ENCODE results near the gene AP1AR. TPM values are rescaled to one million over a fixed set of nuclear protein-coding genes. Genes with fewer than 3 reads are reported as not detected.

AP1AR gene
- total RNA-seq, 1 experiment from 2014 or later, result 30.8 TPM

DNA sequence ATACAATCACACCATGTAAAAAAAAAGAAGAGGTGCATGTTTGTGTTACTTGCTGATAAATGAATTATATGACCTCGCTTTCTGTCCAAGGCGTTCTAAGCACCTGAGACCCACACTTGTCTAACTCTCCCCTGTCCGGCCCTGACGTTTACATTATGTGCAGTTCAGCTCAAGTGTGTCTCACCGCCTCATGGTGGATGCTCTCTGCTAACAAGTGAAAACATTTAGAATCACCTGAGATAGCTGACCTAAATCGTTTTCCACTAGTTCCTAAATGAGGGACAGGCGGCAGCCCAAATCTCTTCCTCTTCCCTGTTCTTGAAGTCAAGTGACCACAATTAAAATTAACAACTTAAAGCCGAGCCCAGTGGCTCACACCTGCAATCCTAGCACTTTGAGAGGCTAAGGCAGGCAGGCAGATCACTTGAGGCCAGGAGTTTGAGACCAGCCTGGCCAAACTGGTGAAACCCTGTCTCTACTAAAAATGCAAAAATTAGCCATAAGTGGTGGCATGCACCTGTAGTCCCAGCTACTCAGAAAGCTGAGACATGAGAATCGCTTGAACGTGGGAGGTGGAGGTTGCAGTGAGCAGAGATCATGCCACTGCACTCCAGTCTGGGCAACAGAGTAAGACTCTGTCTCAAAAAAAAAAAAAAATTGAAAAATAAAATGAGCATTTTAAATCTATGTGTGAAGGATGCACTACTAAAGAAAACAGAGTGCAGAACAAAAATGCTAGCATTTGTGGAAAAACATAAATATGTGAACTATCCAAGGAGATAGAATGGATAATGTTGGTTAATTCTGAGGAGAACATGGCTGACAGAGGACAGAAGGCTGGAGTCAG lies 58.0 kb downstream of the AP1AR start:
- H3K27ac Mint-ChIP-seq (ENCODE audit: unreplicated experiment), result no peak overlapping the region
- no peaks in the 10 kb centered on the region for H3K4me1 Mint-ChIP-seq (ENCODE audit: low read depth, unreplicated experiment)
- peaks cover 17% of the 10 kb centered on the region for H3K36me3 Mint-ChIP-seq (ENCODE audit: insufficient read depth, unreplicated experiment)
- H3K9me3 Mint-ChIP-seq (ENCODE audit: low read depth, unreplicated experiment), result no peaks in the 10 kb centered on the region
- CTCF ChIA-PET, result no interaction called here
- H3K27me3 Mint-ChIP-seq (ENCODE audit: unreplicated experiment), result no peaks in the 10 kb centered on the region
- DNase-seq, result no peak
- TF ChIP-seq CTCF (IDR thresholded peaks at IDR 0.05; ENCODE audit: unreplicated experiment), result no peak
- intact Hi-C loops (cut with micrococcal nuclease; ENCODE audit: unreplicated experiment), result no loop called here
- no peak overlapping the region for H3K4me3 Mint-ChIP-seq (ENCODE audit: low read depth, unreplicated experiment)
- no TSS peak for BruUV-seq (replicated peaks)

DNA sequence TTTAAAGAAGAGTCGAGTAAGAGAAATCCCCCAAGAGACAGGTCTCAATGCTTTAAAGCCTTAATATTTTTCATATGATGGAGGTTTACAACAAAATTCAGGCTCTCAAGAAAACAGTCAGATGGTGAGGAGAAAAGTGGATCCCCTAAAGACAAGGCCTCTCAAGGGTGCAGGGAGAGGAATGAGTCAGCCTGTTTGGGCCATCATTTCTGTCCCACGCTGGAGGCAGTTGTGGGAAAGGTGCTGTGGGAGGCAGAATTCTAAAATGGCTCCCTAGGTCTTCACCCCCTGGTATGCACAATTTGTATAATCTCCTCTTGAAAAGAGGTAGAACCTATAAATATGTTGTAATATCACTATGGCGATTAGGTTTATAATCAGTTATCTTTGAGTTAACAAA lies 58.8 kb downstream of the AP1AR start:
- H3K4me1 Mint-ChIP-seq (ENCODE audit: low read depth, unreplicated experiment), result no peaks in the 10 kb centered on the region
- H3K9me3 Mint-ChIP-seq (ENCODE audit: low read depth, unreplicated experiment), result no peaks in the 10 kb centered on the region
- H3K36me3 Mint-ChIP-seq (ENCODE audit: insufficient read depth, unreplicated experiment), result peaks cover 9% of the 10 kb centered on the region
- H3K4me3 Mint-ChIP-seq (ENCODE audit: low read depth, unreplicated experiment), result no peak overlapping the region
- H3K27me3 Mint-ChIP-seq (ENCODE audit: unreplicated experiment), result no peaks in the 10 kb centered on the region
- no TSS peak for BruUV-seq (replicated peaks)
- no peak for DNase-seq
- intact Hi-C loops (cut with micrococcal nuclease; ENCODE audit: unreplicated experiment), result no loop called here
- CTCF ChIA-PET, result no interaction called here
- H3K27ac Mint-ChIP-seq (ENCODE audit: unreplicated experiment), result no peak overlapping the region
- no peak for TF ChIP-seq CTCF (IDR thresholded peaks at IDR 0.05; ENCODE audit: unreplicated experiment)

DNA sequence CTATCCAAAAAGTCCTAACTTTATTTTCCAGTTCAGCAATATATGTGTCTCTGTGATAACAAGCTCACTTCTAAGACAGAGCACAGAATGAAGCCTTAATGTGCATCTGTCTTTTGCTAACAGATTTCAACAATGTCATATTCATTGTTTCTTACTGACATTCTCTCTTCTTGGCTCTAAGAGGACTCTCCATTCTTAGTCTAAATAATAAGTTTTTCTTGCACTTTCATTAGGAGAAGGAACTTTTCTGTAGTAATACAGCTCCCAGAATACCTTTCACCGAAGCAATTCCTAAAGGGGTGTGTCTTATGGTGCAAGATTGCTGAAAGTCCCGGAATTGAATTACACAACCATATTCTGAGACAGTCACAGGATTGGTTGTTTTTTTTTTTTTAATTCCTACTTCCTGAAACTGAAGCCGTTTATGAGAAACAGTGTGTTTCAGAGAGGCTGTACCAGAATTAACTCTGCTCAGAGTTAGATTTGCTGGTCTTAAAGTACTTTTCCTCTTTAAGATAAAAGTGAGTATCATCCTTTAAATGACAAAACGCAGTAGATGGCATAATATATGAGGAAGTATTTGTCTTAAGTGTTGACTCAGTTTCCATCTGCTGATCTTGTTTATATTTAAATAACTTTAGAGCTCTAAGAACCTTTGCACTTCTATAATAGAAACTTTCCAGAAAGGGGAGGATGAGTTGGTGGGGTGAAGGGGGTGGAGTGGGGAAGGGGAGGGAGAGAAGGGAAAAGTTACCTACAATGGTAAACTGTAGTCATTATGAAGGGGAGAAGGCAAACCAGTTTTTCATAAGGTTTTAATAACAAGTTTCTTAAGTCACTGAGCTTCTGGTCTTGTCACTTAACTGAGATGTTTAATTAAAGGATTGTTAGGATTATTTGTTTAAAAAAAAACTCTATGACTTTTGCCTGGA lies 65.6 kb downstream of the AP1AR start, which contains the start of gene ALPK1:
TSS of gene ALPK1 (plus strand) at position 421 of the 932 bp plus-strand sequence.
- Mint-ChIP-seq H3K27me3 (ENCODE audit: unreplicated experiment) (no peaks in the 10 kb centered on the region), H3K36me3 (ENCODE audit: insufficient read depth, unreplicated experiment) (peaks cover 8% of the 10 kb centered on the region), H3K9me3 (ENCODE audit: low read depth, unreplicated experiment) (no peaks in the 10 kb centered on the region), H3K27ac (ENCODE audit: unreplicated experiment) (peak within 1 kb of the TSS; percentile 77), H3K4me1 (ENCODE audit: low read depth, unreplicated experiment) (peaks cover 7% of the 10 kb centered on the region), H3K4me3 (ENCODE audit: low read depth, unreplicated experiment) (peak within 1 kb of the TSS; percentile 65)
- CTCF ChIA-PET, result interaction anchor here (0.7 kb wide), 2 partner anchors 200 to 355 kb away, joined by 4 to 5 read pairs; no protein-coding TSS in a partner anchor
- TF ChIP-seq CTCF (IDR thresholded peaks at IDR 0.05; ENCODE audit: unreplicated experiment), result no peak
- BruUV-seq (replicated peaks), result no TSS peak
- intact Hi-C loops (cut with micrococcal nuclease; ENCODE audit: unreplicated experiment), result no loop called here
- peak; percentile 22 for DNase-seq

DNA sequence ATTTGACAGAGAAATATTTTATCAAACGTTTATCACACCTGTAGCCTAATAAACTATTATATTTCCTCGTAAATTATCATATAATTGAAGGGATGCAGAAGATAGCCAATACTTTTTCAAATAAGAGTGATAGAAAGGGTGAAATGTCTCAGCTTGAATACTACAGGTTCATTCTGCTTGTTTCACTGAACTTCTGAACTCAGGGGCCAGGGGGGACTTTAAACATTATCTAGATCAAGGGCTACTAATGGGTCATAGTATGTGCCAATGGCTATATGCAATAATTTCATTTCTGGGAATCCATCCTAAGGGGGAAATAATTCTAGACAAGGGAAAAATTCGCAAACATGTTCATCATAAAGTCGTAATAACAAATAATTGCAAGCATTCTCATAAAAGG lies 68.1 kb downstream of the AP1AR start:
- intact Hi-C loops (cut with micrococcal nuclease; ENCODE audit: unreplicated experiment), result no loop called here
- TF ChIP-seq CTCF (IDR thresholded peaks at IDR 0.05; ENCODE audit: unreplicated experiment), result no peak
- BruUV-seq (replicated peaks), result no TSS peak
- H3K36me3 Mint-ChIP-seq (ENCODE audit: insufficient read depth, unreplicated experiment), result peaks cover 8% of the 10 kb centered on the region
- H3K4me1 Mint-ChIP-seq (ENCODE audit: low read depth, unreplicated experiment), result peaks cover 7% of the 10 kb centered on the region
- DNase-seq, result no peak
- no peaks in the 10 kb centered on the region for H3K9me3 Mint-ChIP-seq (ENCODE audit: low read depth, unreplicated experiment)
- H3K27me3 Mint-ChIP-seq (ENCODE audit: unreplicated experiment), result no peaks in the 10 kb centered on the region
- H3K27ac Mint-ChIP-seq (ENCODE audit: unreplicated experiment), result no peak overlapping the region
- H3K4me3 Mint-ChIP-seq (ENCODE audit: low read depth, unreplicated experiment), result no peak overlapping the region
- CTCF ChIA-PET, result no interaction called here

Data from Calu3 (cell line).